K562 (cell line): ENCODE data around the gene CD2. TPM values are rescaled to one million over a fixed set of nuclear protein-coding genes. Genes with fewer than 3 reads are reported as not detected.

Experiments
- ATAC-seq: fragments of 200-7000 bp; cut with Tn5 transposase; 3 replicates; pipeline ENCODE4 v1.9.1; 2020; ENCODE audit warnings: moderate library complexity
- BruUV-seq: library from RNA; stranded (reverse); fragments of 400-500 nt; replicated peaks from 2 replicates; lab custom pipeline; 2021; lab: Mats Ljungman, UMichigan
- CTCF ChIA-PET: fragments of 300-600 bp; formaldehyde crosslinking; extraction: SDS; loops from one replicate; lab custom pipeline; 2021; ENCODE audit warnings: low intra/inter-chr PET ratio; lab: Yijun Ruan, JAX
- POLR2A ChIA-PET: fragments of 300-600, 350-650 bp; sonication (Branson Sonifier 250); formaldehyde crosslinking; extraction: SDS; loops from one replicate; lab custom pipeline; 2021; ENCODE audit warnings: antibody characterized with exemption, inconsistent platforms; lab: Yijun Ruan, JAX
- DNase-seq, 4 experiments: peaks; one replicate each; pipeline versions ENCODE4 v3.0.0 to v3.0.0-alpha.2; 2011 to 2018; ENCODE audit warnings: low spot score in 3 of 4, mixed read lengths in 3 of 4; ENCODE audit errors: extremely low read depth in 1 of 4
- FAIRE-seq: peaks from 2 replicates; lab custom pipeline; 2011; peaks lifted over from hg19 to GRCh38; lab: Jason Lieb, UNC
- H2AFZ ChIP-seq: 2 replicates; pipeline ENCODE4 v1.6.0; 2011; ENCODE audit warnings: low read depth, low read length, control low read depth, inconsistent platforms
- H3K27ac ChIP-seq: fragments of 200-600 bp; 3 replicates; pipeline ENCODE4 v1.8.0; 2011; ENCODE audit warnings: low read depth, mild to moderate bottlenecking, control low read depth, inconsistent platforms, low read length, moderate library complexity, mixed read lengths; ENCODE audit errors: extremely low read depth
- H3K27me3 ChIP-seq, 2 experiments: fragments of 300-600 bp in 1 of 2; 2 replicates in 1 of 2; 3 replicates in 1 of 2; pipeline versions ENCODE4 v1.6.0 to v1.8.0; 2011; ENCODE audit warnings: inconsistent platforms in 2 of 2, low read length in 2 of 2, mild to moderate bottlenecking in 1 of 2, mixed read lengths in 1 of 2, moderate library complexity in 1 of 2; ENCODE audit not compliant: control insufficient read depth in 2 of 2, insufficient read depth in 2 of 2
- H3K36me3 ChIP-seq: fragments of 300-600 bp; 3 replicates; pipeline ENCODE4 v1.8.0; 2011; ENCODE audit warnings: mild to moderate bottlenecking, low read length, inconsistent platforms; ENCODE audit not compliant: control insufficient read depth, insufficient read depth
- H3K4me1 ChIP-seq, 2 experiments: fragments of 200-600 bp in 1 of 2; replicated peaks in 1 of 2; 2 replicates in 1 of 2; 3 replicates in 1 of 2; pipeline versions ENCODE4 v1.5.1 to v1.8.0; 2011; ENCODE audit warnings: inconsistent platforms in 2 of 2, low read length in 2 of 2, mild to moderate bottlenecking in 1 of 2, mixed read lengths in 1 of 2, moderate library complexity in 1 of 2; ENCODE audit not compliant: control insufficient read depth in 2 of 2, insufficient read depth in 2 of 2
- H3K4me2 ChIP-seq: 2 replicates; pipeline ENCODE4 v1.6.1; 2011; ENCODE audit warnings: low read length, control low read depth, inconsistent platforms, mixed read lengths; ENCODE audit not compliant: insufficient read depth
- H3K4me3 ChIP-seq: fragments of 200-600 bp; sonication (generic), shearing (Covaris generic); 2 replicates; pipeline ENCODE4 v1.5.1; 2016; ENCODE audit warnings: control low read depth, inconsistent platforms
- H3K79me2 ChIP-seq: fragments of 200-600 bp; 3 replicates; pipeline ENCODE4 v1.8.0; 2011; ENCODE audit warnings: low read length, inconsistent platforms; ENCODE audit not compliant: control insufficient read depth, insufficient read depth
- H3K9ac ChIP-seq, 2 experiments: 2 replicates each; pipeline versions ENCODE4 v1.6.0 to v1.6.1; 2011; ENCODE audit warnings: low read depth in 2 of 2, low read length in 2 of 2, control low read depth in 1 of 2, inconsistent platforms in 1 of 2, mild to moderate bottlenecking in 1 of 2, mixed read lengths in 1 of 2; ENCODE audit not compliant: insufficient read depth in 1 of 2
- H3K9me1 ChIP-seq: one replicate; pipeline ENCODE4 v1.6.0; 2011; ENCODE audit warnings: inconsistent platforms, mild to moderate bottlenecking, low read length, moderate library complexity; ENCODE audit not compliant: control insufficient read depth, insufficient read depth
- H3K9me3 ChIP-seq: replicated peaks from 2 replicates; pipeline ENCODE4 v1.5.1; 2011; ENCODE audit warnings: low read depth, low read length, inconsistent platforms; ENCODE audit not compliant: control insufficient read depth, insufficient read depth
- H4K20me1 ChIP-seq: replicated peaks from 2 replicates; pipeline ENCODE4 v1.6.1; 2011; ENCODE audit warnings: low read length, inconsistent platforms, mixed read lengths; ENCODE audit not compliant: control insufficient read depth, insufficient read depth
- NR2C2 ChIP-seq, 2 experiments: fragments of 200-800 bp in 1 of 2; sonication (Bioruptor generic) in 1 of 2; sonication (generic) in 1 of 2; formaldehyde crosslinking in 1 of 2; IDR thresholded peaks; 2 replicates each; pipeline versions ENCODE4 v1.6.1 to v1.8.0; 2016 to 2022; ENCODE audit warnings: mild to moderate bottlenecking in 1 of 2, missing compliant biosample characterization in 1 of 2, missing genetic modification characterization in 1 of 2, missing genetic modification reagents in 1 of 2
- NR3C1 ChIP-seq: sonication (generic); formaldehyde crosslinking; IDR thresholded peaks from 2 replicates; pipeline ENCODE4 v1.8.1; 2022; ENCODE audit warnings: missing genetic modification reagents
- PCBP1 ChIP-seq: fragments of 200-400 bp; formaldehyde crosslinking; IDR thresholded peaks from 2 replicates; pipeline ENCODE4 v1.6.1; 2018; ENCODE audit warnings: mild to moderate bottlenecking, low read depth, low read length; ENCODE audit not compliant: poor library complexity, severe bottlenecking
- POLR2A ChIP-seq: fragments of 450-650 bp; conservative IDR thresholded peaks from 2 replicates; pipeline ENCODE4 v1.6.1; 2016
- TAF15 ChIP-seq: fragments of 200-400 bp; formaldehyde crosslinking; IDR thresholded peaks from 2 replicates; pipeline ENCODE4 v1.6.1; 2017; ENCODE audit warnings: mild to moderate bottlenecking, low read depth, low read length, moderate library complexity
- TFAM ChIP-seq: fragments of 250-450 bp; sonication (Bioruptor Pico); conservative IDR thresholded peaks from 2 replicates; pipeline ENCODE4 v1.5.0; 2021; ENCODE audit warnings: mild to moderate bottlenecking, moderate library complexity
- TGIF2 ChIP-seq: sonication (generic); formaldehyde crosslinking; IDR thresholded peaks from 2 replicates; pipeline ENCODE4 v1.8.1; 2022; ENCODE audit warnings: mild to moderate bottlenecking, missing genetic modification reagents, moderate library complexity
- ZNF217 ChIP-seq: sonication (generic); formaldehyde crosslinking; IDR thresholded peaks from 2 replicates; pipeline ENCODE4 v1.8.0; 2022; ENCODE audit warnings: mild to moderate bottlenecking, missing genetic modification reagents
- ZNF780A ChIP-seq: fragments of 250-450 bp; sonication (Bioruptor Pico); IDR thresholded peaks from 2 replicates; pipeline ENCODE4 v1.5.0; 2021; ENCODE audit warnings: mild to moderate bottlenecking
- WGBS: fragments of 100-300 bp; shearing (Covaris generic); methylation state at CpG from one replicate; pipeline ENCODE4 v1.1.6; 2016; ENCODE audit warnings: low coverage, mixed read lengths; ENCODE audit not compliant: insufficient coverage; ENCODE audit errors: missing lambda C conversion rate; 5-methylcytosine and 5-hydroxymethylcytosine counted together
- in situ Hi-C: fragments of 300-500 bp; cut with MboI; formaldehyde crosslinking; loops from 4 replicates; pipeline ENCODE4 v1.15.0; 2018; ENCODE audit warnings: inconsistent platforms, mixed read lengths
- intact Hi-C: fragments of 100-400 bp; cut with micrococcal nuclease; formaldehyde crosslinking; loops from 2 replicates; pipeline ENCODE4 v1.14.2; 2022
- polyA plus RNA-seq, 8 experiments: library from polyadenylated mRNA; depleted of rRNA in 4 of 8; stranded (reverse) in 5 of 8; unstranded in 3 of 8; fragments of >200 nt; fragmentation: Nextera tagmentation in 2 of 8; fragmentation: Illumina TruSeq in 1 of 8; extraction: Ambion mirVana in 2 of 8; extraction: Trizol in 1 of 8; gene quantifications; 2 replicates each; pipeline versions ENCODE4 v1.2.1 to v1.2.3, GENCODE V29; 2011 to 2014; ENCODE audit warnings: inconsistent platforms in 1 of 8, missing spikeins in 1 of 8
- total RNA-seq, 7 experiments: library from RNA; depleted of rRNA in 6 of 7; stranded (reverse); fragments of >200 nt in 6 of 7; fragmentation: Illumina TruSeq in 2 of 7; extraction: Trizol in 2 of 7; gene quantifications; 2 replicates each; pipeline versions ENCODE4 v1.2.1 to v1.2.3, GENCODE V29; 2011 to 2021; ENCODE audit warnings: low replicate concordance in 1 of 7
- TF ChIP-seq, protein P1 (sequence below): IDR thresholded peaks from 2 replicates; pipeline ENCODE4 v1.6.1; 2011; ENCODE audit not compliant: insufficient read length; ENCODE audit errors: extremely low read depth

The CD2 gene
- total and polyA plus RNA-seq, 9 of the 15 experiments (the other 6 are each of a cell fraction or from before 2014, with no cell fraction given) = 0.07 to 0.16 TPM; not detected in 7

DNA sequence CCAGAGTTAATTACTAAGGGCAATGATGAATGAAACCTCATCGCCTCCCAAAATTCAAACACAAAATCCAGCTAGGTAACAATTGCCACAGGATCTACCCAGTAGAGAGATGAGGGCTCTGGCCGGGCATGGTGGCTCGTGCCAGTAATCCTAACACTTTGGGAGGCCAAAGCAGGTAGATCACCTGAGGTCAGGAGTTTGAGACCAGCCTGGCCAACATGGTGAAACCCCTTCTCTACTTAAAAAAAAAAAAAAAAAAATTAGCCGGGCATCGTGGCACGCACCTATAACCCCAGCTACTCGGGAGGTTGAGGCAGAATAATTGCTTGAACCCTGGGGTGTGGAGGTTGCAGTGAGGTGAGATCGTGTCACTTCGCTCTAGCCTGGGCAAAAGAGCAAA, 15.8 kb downstream of the CD2 start:
- TF ChIP-seq ZNF217 (CRISPR knock-in tag) = no peak
- TF ChIP-seq TFAM (CRISPR knock-in tag) = no peak
- TF ChIP-seq TGIF2 (CRISPR knock-in tag) = no peak
- no peak for TF ChIP-seq POLR2A
- no peak for TF ChIP-seq ZNF780A (CRISPR knock-in tag)
- TF ChIP-seq, protein P1, sequence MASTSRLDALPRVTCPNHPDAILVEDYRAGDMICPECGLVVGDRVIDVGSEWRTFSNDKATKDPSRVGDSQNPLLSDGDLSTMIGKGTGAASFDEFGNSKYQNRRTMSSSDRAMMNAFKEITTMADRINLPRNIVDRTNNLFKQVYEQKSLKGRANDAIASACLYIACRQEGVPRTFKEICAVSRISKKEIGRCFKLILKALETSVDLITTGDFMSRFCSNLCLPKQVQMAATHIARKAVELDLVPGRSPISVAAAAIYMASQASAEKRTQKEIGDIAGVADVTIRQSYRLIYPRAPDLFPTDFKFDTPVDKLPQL = no peak
- TF ChIP-seq NR3C1 (CRISPR knock-in tag) = no peak
- TF ChIP-seq PCBP1 = no peak
- TF ChIP-seq TAF15 = no peak
- TF ChIP-seq NR2C2 (CRISPR knock-in tag; IDR thresholded peaks at IDR 0.05) = no peak
- no peak for TF ChIP-seq NR2C2 (tag; IDR thresholded peaks at IDR 0.05)

More for the DNA sequence above, 15.8 kb downstream of the CD2 start:
- Histone ChIP-seq H2AFZ (peak overlapping the region; percentile 57; the same call in 1 of the 2 replicates), H3K4me3 (no peak overlapping the region), H3K4me1 (peaks cover 0 to 6% of the 10 kb centered on the region in 2 experiments; a peak in 4 of 5 replicates), H3K79me2 (no peaks in the 10 kb centered on the region), H3K9me3 (no peaks in the 10 kb centered on the region), H3K9me1 (no peaks in the 10 kb centered on the region), H3K4me2 (no peak overlapping the region), H3K27ac (no peak overlapping the region), H3K9ac (no peak overlapping the region), H3K36me3 (no peaks in the 10 kb centered on the region), H3K27me3 (no peaks in the 10 kb centered on the region), H4K20me1 (no peaks in the 10 kb centered on the region)
- intact Hi-C loops = no loop called here
- FAIRE-seq (no peak), DNase-seq (no peak), ATAC-seq (no peak)
- no TSS peak for BruUV-seq
- WGBS = 52% methylated on average over 7 of the region's 9 CpGs
- in situ Hi-C loops = no loop called here
- ChIA-PET CTCF (no interaction called here), POLR2A (no interaction called here)
